ENCODE data around the gene MAGI2. TPM values are rescaled to one million over a fixed set of nuclear protein-coding genes. Genes with fewer than 3 reads are reported as not detected.

MAGI2 gene
- total RNA-seq, 6 experiments from 2014 or later = 1.2 to 4.0 (median 2.4) TPM

- WGBS (ENCODE audit: insufficient coverage, low coverage, low lambda C conversion rate, missing lambda C conversion rate) = 66% methylated on average over 10 of the region's 10 CpGs
- no peak for TF ChIP-seq POLR2A (IDR thresholded peaks at IDR 0.05)
- TF ChIP-seq CTCF (IDR thresholded peaks at IDR 0.05) = no peak
- DNase-seq = no peak
- H3K27me3 ChIP-seq = no peaks in the 10 kb centered on the region
- H3K4me1 ChIP-seq = no peaks in the 10 kb centered on the region
- H3K36me3 ChIP-seq = no peaks in the 10 kb centered on the region
- H3K27ac ChIP-seq = no peak overlapping the region
- peak in 2 of 4 donors; percentile 32 to 58 for ATAC-seq
- H3K9me3 ChIP-seq = no peaks in the 10 kb centered on the region
- intact Hi-C loops (cut with DNase I) = no loop called here
- H3K4me3 ChIP-seq = no peak overlapping the region
Observed at GRCh38 chr7:78175330-78176100, 1278.0 kb downstream of the MAGI2 start.

- DNase-seq (no peak), ATAC-seq (no peak)
- 62% methylated on average over 5 of the region's 5 CpGs for WGBS (ENCODE audit: insufficient coverage, low coverage, low lambda C conversion rate, missing lambda C conversion rate)
- no peaks in the 10 kb centered on the region for H3K4me1 ChIP-seq
- no peaks in the 10 kb centered on the region for H3K36me3 ChIP-seq
- no peak overlapping the region for H3K4me3 ChIP-seq
- intact Hi-C loops (cut with DNase I) = no loop called here
- H3K27ac ChIP-seq = no peak overlapping the region
- H3K9me3 ChIP-seq = no peaks in the 10 kb centered on the region
- no peaks in the 10 kb centered on the region for H3K27me3 ChIP-seq
- no peak for TF ChIP-seq CTCF (IDR thresholded peaks at IDR 0.05)
- no peak for TF ChIP-seq POLR2A (IDR thresholded peaks at IDR 0.05)
Observed at GRCh38 chr7:78173666-78174065, 1279.8 kb downstream of the MAGI2 start.

- Histone ChIP-seq H3K9me3 (no peaks in the 10 kb centered on the region), H3K36me3 (no peaks in the 10 kb centered on the region), H3K27ac (no peak overlapping the region), H3K4me1 (no peaks in the 10 kb centered on the region), H3K27me3 (no peaks in the 10 kb centered on the region), H3K4me3 (no peak overlapping the region)
- ATAC-seq (no peak), DNase-seq (no peak)
- no peak for TF ChIP-seq CTCF (IDR thresholded peaks at IDR 0.05)
- intact Hi-C loops (cut with DNase I) = no loop called here
- 50% methylated on average over 4 of the region's 4 CpGs for WGBS (ENCODE audit: insufficient coverage, low coverage, low lambda C conversion rate, missing lambda C conversion rate)
Observed at GRCh38 chr7:78172933-78173591, 1280.4 kb downstream of the MAGI2 start.

- no peaks in the 10 kb centered on the region for H3K9me3 ChIP-seq
- no peaks in the 10 kb centered on the region for H3K4me1 ChIP-seq
- ATAC-seq = no peak
- intact Hi-C loops (cut with DNase I) = no loop called here
- H3K27me3 ChIP-seq = no peaks in the 10 kb centered on the region
- DNase-seq = no peak
- TF ChIP-seq POLR2A (IDR thresholded peaks at IDR 0.05) (no peak), CTCF (IDR thresholded peaks at IDR 0.05) (no peak)
- no peaks in the 10 kb centered on the region for H3K36me3 ChIP-seq
- H3K27ac ChIP-seq = no peak overlapping the region
- H3K4me3 ChIP-seq = no peak overlapping the region
- 51% methylated on average over 5 of the region's 5 CpGs for WGBS (ENCODE audit: insufficient coverage, low coverage, low lambda C conversion rate, missing lambda C conversion rate)
Observed at GRCh38 chr7:78172267-78172757, 1281.2 kb downstream of the MAGI2 start.
